Activated CD4-positive, alpha-beta T cell treated with anti-CD3 and anti-CD28 coated beads for 24 hours (primary cell): Measurements from ENCODE around the gene GFRA3.

Experiments used
- DNase-seq, 2 donors: peaks; one replicate each; pipeline ENCODE4 v3.0.0-alpha.2; 2020; ENCODE audit warnings: low read depth in 2 of 2

GFRA3 gene

GRCh38 chr5:138246822-138247221 is 27.6 kb downstream of the GFRA3 start:
- DNase-seq: no peak

GRCh38 chr5:138246334-138246733 is 28.1 kb downstream of the GFRA3 start:
- no peak for DNase-seq

GRCh38 chr5:138245717-138246116 is 28.7 kb downstream of the GFRA3 start:
- no peak for DNase-seq

GRCh38 chr5:138243794-138244193 is 30.6 kb downstream of the GFRA3 start:
- no peak for DNase-seq

- DNase-seq: no peak
Observed at GRCh38 chr5:138241688-138242571, 32.5 kb downstream of the GFRA3 start.

- DNase-seq: no peak
Observed at GRCh38 chr5:138240650-138241385, 33.6 kb downstream of the GFRA3 start.

- DNase-seq: no peak
Observed at GRCh38 chr5:138238034-138238433, 36.4 kb downstream of the GFRA3 start.

GRCh38 chr5:138234651-138235050 is 39.8 kb downstream of the GFRA3 start:
- DNase-seq: no peak

- DNase-seq: no peak
Observed at GRCh38 chr5:138233280-138233679, 41.1 kb downstream of the GFRA3 start.

GRCh38 chr5:138230981-138231589 is 43.3 kb downstream of the GFRA3 start:
- DNase-seq: no peak

GRCh38 chr5:138230261-138230660 is 44.2 kb downstream of the GFRA3 start:
- DNase-seq: no peak

- no peak for DNase-seq
Observed at GRCh38 chr5:138229387-138229786, 45.0 kb downstream of the GFRA3 start.

GRCh38 chr5:138226910-138227309 is 47.5 kb downstream of the GFRA3 start:
- no peak for DNase-seq

GRCh38 chr5:138224712-138225111 is 49.7 kb downstream of the GFRA3 start:
- no peak for DNase-seq

- no peak for DNase-seq
Observed at GRCh38 chr5:138223532-138223931, 50.9 kb downstream of the GFRA3 start.

- DNase-seq: no peak
Observed at GRCh38 chr5:138216799-138217198, 57.6 kb downstream of the GFRA3 start.

- DNase-seq: peak; percentile 72 to 81
Observed at GRCh38 chr5:138213161-138214029, 61.0 kb downstream of the GFRA3 start, which contains the start of gene CDC23. Gene CDC23, minus strand, starts transcription at chr5:138213323. Its CDS starts 11 bp downstream, at chr5:138213312.

GRCh38 chr5:138212828-138213160 is 61.6 kb downstream of the GFRA3 start:
- no peak for DNase-seq

GRCh38 chr5:138210985-138211384 is 63.4 kb downstream of the GFRA3 start:
- no peak for DNase-seq
